CD4-positive, alpha-beta T cell (primary cell): ENCODE results near the gene SNF8. TPM values are rescaled to one million over a fixed set of nuclear protein-coding genes. Genes with fewer than 3 reads are reported as not detected.

ENCODE experiments used
- ATAC-seq: fragments of 200-7000 bp; cut with Tn5 transposase; one replicate; pipeline ENCODE4 v1.10.0; 2022; ENCODE audit warnings: mild to moderate bottlenecking; ENCODE audit not compliant: poor library complexity
- CTCF ChIA-PET: fragments of 350-600 bp; sonication (Branson Sonifier 250); formaldehyde crosslinking; loops from one replicate; lab custom pipeline; 2021; ENCODE audit warnings: antibody characterized with exemption, inconsistent platforms; lab: Charles Lee
- POLR2A ChIA-PET: fragments of 350-600 bp; sonication (Branson Sonifier 250); formaldehyde crosslinking; loops from one replicate; lab custom pipeline; 2021; ENCODE audit warnings: antibody characterized with exemption, inconsistent platforms; lab: Charles Lee
- DNase-seq, 14 experiments: peaks; one replicate each; pipeline ENCODE4 v3.0.0-alpha.2; 2013 to 2020; ENCODE audit warnings: mixed read lengths in 2 of 14
- H3K27ac ChIP-seq, 2 donors: one replicate each; pipeline versions ENCODE4 v1.5.1 to v1.7.0; 2013; ENCODE audit warnings: low read length in 2 of 2, low read depth in 1 of 2, mild to moderate bottlenecking in 1 of 2
- H3K27me3 ChIP-seq, 2 experiments: 1 replicate in 1 of 2; 2 replicates in 1 of 2; pipeline versions ENCODE4 v1.6.1 to v1.7.0; 2013; ENCODE audit warnings: low read length in 2 of 2, control low read depth in 1 of 2, mild to moderate bottlenecking in 1 of 2, moderate library complexity in 1 of 2; ENCODE audit not compliant: insufficient read depth in 2 of 2, control insufficient read depth in 1 of 2
- H3K36me3 ChIP-seq: one replicate; pipeline ENCODE4 v1.6.1; 2013; ENCODE audit warnings: low read length, control low read depth; ENCODE audit not compliant: insufficient read depth
- H3K4me1 ChIP-seq: one replicate; pipeline ENCODE4 v1.6.1; 2013; ENCODE audit warnings: low read length, control low read depth; ENCODE audit not compliant: insufficient read depth
- H3K4me3 ChIP-seq: one replicate; pipeline ENCODE4 v1.5.1; 2013; ENCODE audit warnings: mild to moderate bottlenecking, low read length, moderate library complexity
- H3K9me3 ChIP-seq, 2 experiments: 1 replicate in 1 of 2; 2 replicates in 1 of 2; pipeline versions ENCODE4 v1.6.1 to v1.7.0; 2013; ENCODE audit warnings: low read length in 2 of 2, mild to moderate bottlenecking in 2 of 2, control low read depth in 1 of 2, moderate library complexity in 1 of 2; ENCODE audit not compliant: control insufficient read depth in 1 of 2, insufficient read depth in 1 of 2
- H3K27ac Mint-ChIP-seq: one replicate; pipeline ENCODE4 v1.8.0; 2020; ENCODE audit warnings: mixed read lengths
- H3K27me3 Mint-ChIP-seq: one replicate; pipeline ENCODE4 v1.8.0; 2021; ENCODE audit warnings: mixed read lengths
- H3K36me3 Mint-ChIP-seq: one replicate; pipeline ENCODE4 v1.8.0; 2021; ENCODE audit warnings: low read depth, mixed read lengths
- H3K4me1 Mint-ChIP-seq: one replicate; pipeline ENCODE4 v1.8.0; 2021; ENCODE audit warnings: low read depth, mixed read lengths
- H3K4me3 Mint-ChIP-seq: one replicate; pipeline ENCODE4 v1.8.0; 2020; ENCODE audit warnings: mild to moderate bottlenecking, mixed read lengths
- H3K9me3 Mint-ChIP-seq: one replicate; pipeline ENCODE4 v1.8.0; 2020; ENCODE audit warnings: mixed read lengths
- intact Hi-C, 2 experiments: fragments of 100-400 bp; cut with DNase I in 1 of 2; cut with micrococcal nuclease in 1 of 2; formaldehyde crosslinking; loops; one replicate each; pipeline versions ENCODE4 v1.15.1 to v1.9.0; 2023 to 2025; cut with DNase I, micrococcal nuclease
- total RNA-seq, 174 experiments: library from RNA in 2 of 174; stranded (reverse) in 2 of 174; gene quantifications; one replicate each; pipeline ENCODE4 v1.2.3 and lab custom pipeline; 2021 to 2026
- TF ChIP-seq, protein P1 (sequence below): fragments of 200-600 bp; IDR thresholded peaks from one replicate; pipeline ENCODE4 v1.8.0; 2022; ENCODE audit warnings: antibody characterized with exemption, mild to moderate bottlenecking

SNF8 gene
- total RNA-seq, 2 experiments from 2014 or later: 53.8 to 57.4 TPM

DNA sequence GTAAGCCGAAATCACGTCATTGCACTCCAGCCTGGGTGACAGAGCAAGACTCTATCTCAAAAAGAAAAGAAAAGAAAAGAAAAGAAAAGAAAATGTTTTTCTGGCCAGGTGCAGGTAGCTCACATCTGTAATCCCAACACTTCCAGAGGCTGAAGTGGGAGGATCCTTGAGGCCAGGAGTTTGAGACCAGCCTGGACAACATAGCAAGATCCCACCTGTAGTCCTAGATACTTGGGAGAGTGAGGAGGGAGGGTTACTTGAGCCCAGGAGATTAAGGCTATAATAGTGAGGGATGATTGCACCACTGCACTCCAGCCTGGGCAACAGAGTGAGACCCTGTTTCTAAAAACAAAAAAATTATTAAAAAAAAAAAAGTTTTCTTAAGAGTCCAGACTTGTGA, 54.6 kb downstream of the SNF8 start:
- Histone ChIP-seq H3K9me3 (no peaks in the 10 kb centered on the region), H3K27me3 (no peaks in the 10 kb centered on the region), H3K4me1 (peaks cover 26% of the 10 kb centered on the region), H3K27ac (no peak overlapping the region), H3K4me3 (no peak overlapping the region), H3K36me3 (peaks cover 2% of the 10 kb centered on the region)
- DNase-seq: no peak
- Mint-ChIP-seq H3K4me1 (peaks cover 22% of the 10 kb centered on the region), H3K27me3 (no peaks in the 10 kb centered on the region), H3K27ac (no peak overlapping the region), H3K4me3 (no peak overlapping the region), H3K9me3 (no peaks in the 10 kb centered on the region), H3K36me3 (peaks cover 10% of the 10 kb centered on the region)
- intact Hi-C loops: loop anchor here in 1 of 2 experiments (5.0 to 10.0 kb wide), 4 partner anchors 58 to 1825 kb away; partner anchors contain the start of gene CALCOCO2
- TF ChIP-seq, protein P1, sequence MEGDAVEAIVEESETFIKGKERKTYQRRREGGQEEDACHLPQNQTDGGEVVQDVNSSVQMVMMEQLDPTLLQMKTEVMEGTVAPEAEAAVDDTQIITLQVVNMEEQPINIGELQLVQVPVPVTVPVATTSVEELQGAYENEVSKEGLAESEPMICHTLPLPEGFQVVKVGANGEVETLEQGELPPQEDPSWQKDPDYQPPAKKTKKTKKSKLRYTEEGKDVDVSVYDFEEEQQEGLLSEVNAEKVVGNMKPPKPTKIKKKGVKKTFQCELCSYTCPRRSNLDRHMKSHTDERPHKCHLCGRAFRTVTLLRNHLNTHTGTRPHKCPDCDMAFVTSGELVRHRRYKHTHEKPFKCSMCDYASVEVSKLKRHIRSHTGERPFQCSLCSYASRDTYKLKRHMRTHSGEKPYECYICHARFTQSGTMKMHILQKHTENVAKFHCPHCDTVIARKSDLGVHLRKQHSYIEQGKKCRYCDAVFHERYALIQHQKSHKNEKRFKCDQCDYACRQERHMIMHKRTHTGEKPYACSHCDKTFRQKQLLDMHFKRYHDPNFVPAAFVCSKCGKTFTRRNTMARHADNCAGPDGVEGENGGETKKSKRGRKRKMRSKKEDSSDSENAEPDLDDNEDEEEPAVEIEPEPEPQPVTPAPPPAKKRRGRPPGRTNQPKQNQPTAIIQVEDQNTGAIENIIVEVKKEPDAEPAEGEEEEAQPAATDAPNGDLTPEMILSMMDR: no peak
- no peak for ATAC-seq
- ChIA-PET CTCF (interaction anchor here (0.6 to 2.7 kb wide), 2 partner anchors 11 to 14 kb away, joined by 3 to 8 read pairs; no protein-coding TSS in a partner anchor), POLR2A (interaction anchor here (5.9 kb wide), 1 partner anchor 19 kb away, joined by 112 read pairs; the partner anchor contains the start of gene UBE2Z)

DNA sequence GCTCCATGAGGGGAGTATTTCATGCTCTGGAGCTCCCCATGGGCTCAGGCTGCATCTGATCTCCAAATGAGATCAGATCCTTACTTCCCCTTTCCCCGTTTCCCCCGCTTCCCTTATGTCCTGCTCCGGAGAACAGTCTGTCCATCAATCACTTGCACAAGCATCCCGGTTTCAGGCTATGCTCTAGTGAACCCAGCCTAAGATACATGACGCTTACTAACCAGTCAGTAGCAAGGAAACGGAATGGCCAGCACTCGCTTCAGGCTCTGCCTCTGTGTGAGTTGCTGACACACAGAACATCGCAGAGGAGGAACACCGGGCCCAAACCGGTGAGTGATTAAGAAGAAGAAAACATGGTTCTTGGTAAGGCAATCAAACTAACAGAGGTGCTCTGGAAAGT, 61.5 kb downstream of the SNF8 start:
- Histone ChIP-seq H3K27ac (no peak overlapping the region), H3K36me3 (no peaks in the 10 kb centered on the region), H3K4me3 (no peak overlapping the region), H3K4me1 (peaks cover 10% of the 10 kb centered on the region), H3K27me3 (peaks cover 0 to under 1% of the 10 kb centered on the region in 2 experiments), H3K9me3 (no peaks in the 10 kb centered on the region)
- Mint-ChIP-seq H3K36me3 (no peaks in the 10 kb centered on the region), H3K27ac (no peak overlapping the region), H3K4me3 (no peak overlapping the region), H3K4me1 (no peaks in the 10 kb centered on the region), H3K27me3 (no peaks in the 10 kb centered on the region), H3K9me3 (no peaks in the 10 kb centered on the region)
- no peak for DNase-seq
- no peak for ATAC-seq
- ChIA-PET CTCF (interaction anchor here (2.0 kb wide), 1 partner anchor 10 kb away, joined by 9 read pairs; no protein-coding TSS in a partner anchor), POLR2A (no interaction called here)
- TF ChIP-seq, protein P1: no peak
- intact Hi-C loops: no loop called here

DNA sequence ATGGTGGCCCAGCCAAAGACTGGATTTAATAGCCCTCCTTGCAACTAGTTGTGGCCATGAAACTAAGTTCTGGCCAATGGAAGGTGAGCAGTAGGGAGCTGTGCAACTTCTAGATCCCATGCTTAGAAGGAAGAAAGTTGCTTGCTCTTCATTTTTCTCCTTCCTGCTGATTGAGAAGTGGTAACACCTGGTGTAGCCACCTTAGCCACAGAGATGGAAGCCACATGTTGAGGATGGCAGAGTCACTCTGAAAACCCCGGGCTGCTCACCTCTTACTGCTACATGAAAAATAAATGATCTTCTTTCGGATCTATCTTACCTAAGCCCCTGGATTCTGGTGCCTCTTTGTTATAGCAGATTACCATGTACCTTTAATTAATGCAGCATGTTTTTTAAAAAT, 62.4 kb downstream of the SNF8 start:
- ChIA-PET CTCF (no interaction called here), POLR2A (no interaction called here)
- no peak overlapping the region for H3K27ac ChIP-seq
- H3K36me3 ChIP-seq: no peaks in the 10 kb centered on the region
- intact Hi-C loops: no loop called here
- no peaks in the 10 kb centered on the region for H3K9me3 Mint-ChIP-seq
- no peaks in the 10 kb centered on the region for H3K9me3 ChIP-seq
- ATAC-seq: no peak
- no peak overlapping the region for H3K27ac Mint-ChIP-seq
- peaks cover 10% of the 10 kb centered on the region for H3K4me1 ChIP-seq
- no peak overlapping the region for H3K4me3 Mint-ChIP-seq
- H3K4me3 ChIP-seq: no peak overlapping the region
- DNase-seq: no peak
- no peaks in the 10 kb centered on the region for H3K27me3 Mint-ChIP-seq
- H3K27me3 ChIP-seq: peaks cover 2 to 5% of the 10 kb centered on the region in 2 experiments
- H3K4me1 Mint-ChIP-seq: no peaks in the 10 kb centered on the region
- H3K36me3 Mint-ChIP-seq: no peaks in the 10 kb centered on the region
- TF ChIP-seq, protein P1: no peak

Other genes with a start within 250 kb of the SNF8 start
- gene PRAC1, start 222.3 kb downstream of the SNF8 start, total RNA-seq: not detected
- gene PRAC2, start 221.7 kb downstream of the SNF8 start, total RNA-seq: not detected
- not detected for gene HOXB13, start 216.1 kb downstream of the SNF8 start, total RNA-seq
- not detected for gene TTLL6, start 127.6 kb downstream of the SNF8 start, total RNA-seq
- gene CALCOCO2, start 113.8 kb downstream of the SNF8 start, total RNA-seq: 100 to 1,000 TPM; 140 to 142 TPM
- 10 to 100 TPM; 11.8 to 13.9 TPM for gene ATP5MC1, start 52.1 kb downstream of the SNF8 start, total RNA-seq
- gene UBE2Z, start 36.4 kb downstream of the SNF8 start, total RNA-seq: 10 to 100 TPM; 60.5 to 61.6 TPM
- not detected for gene GIP, start 23.8 kb upstream of the SNF8 start, total RNA-seq
- not detected for gene IGF2BP1, start 52.5 kb upstream of the SNF8 start, total RNA-seq
- under 1 TPM; 0.06 to 0.16 TPM for gene B4GALNT2, start 187.9 kb upstream of the SNF8 start, total RNA-seq